ENCODE measurements around the gene SLCO1B1. TPM values are rescaled to one million over a fixed set of nuclear protein-coding genes. Genes with fewer than 3 reads are reported as not detected.
"Not testable (repeated sequence)": the region's sequence is repeated elsewhere in the genome, so short reads cannot be mapped to it uniquely, and the experiment has no call there.

SLCO1B1 gene
- total and polyA plus RNA-seq, 2 donors (not counting 3 experiments of a cell fraction or from before 2014, with no cell fraction given) = not detected

- no peaks in the 10 kb centered on the region for H3K27me3 ChIP-seq (ENCODE audit: control insufficient read depth in 2 of 2, insufficient read depth in 2 of 2, low read length in 2 of 2)
- no peak overlapping the region for H3K4me3 ChIP-seq (replicated peaks in 1 of 3; ENCODE audit: insufficient read depth in 1 of 3, low read depth in 1 of 3, low read length in 3 of 3)
- H3K4me2 ChIP-seq (ENCODE audit: insufficient read depth, low read length) = no peak overlapping the region
- no peaks in the 10 kb centered on the region for H3K9me3 ChIP-seq (replicated peaks; ENCODE audit: control insufficient read depth, insufficient read depth, low read length)
- ChIA-PET POLR2A (no interaction called here), CTCF (no interaction called here)
- TF ChIP-seq POLR2A (IDR thresholded peaks at IDR 0.05; ENCODE audit: low read depth, low read length) = no peak
- TF ChIP-seq CTCF (IDR thresholded peaks at IDR 0.05; ENCODE audit: extremely low read depth in 1 of 2, insufficient read depth in 1 of 2, low read depth in 1 of 2, low read length in 2 of 2) = no peak
- TF ChIP-seq FOS (IDR thresholded peaks at IDR 0.05; ENCODE audit: borderline replicate concordance, insufficient read depth, low read length) = no peak
- no peak overlapping the region for H3K9ac ChIP-seq (replicated peaks; ENCODE audit: extremely low read depth, insufficient read depth, low read length)
- intact Hi-C loops (cut with micrococcal nuclease) = no loop called here
- DNase-seq (ENCODE audit: low read depth, low spot score) = no peak
- no peak for FAIRE-seq
- H3K4me1 ChIP-seq (ENCODE audit: control insufficient read depth, extremely low read depth, insufficient read depth, low read length) = no peaks in the 10 kb centered on the region
- no peaks in the 10 kb centered on the region for H3K79me2 ChIP-seq (ENCODE audit: control insufficient read depth, insufficient read depth, low read length)
- H3K27ac ChIP-seq (ENCODE audit: insufficient read depth, low read depth, low read length) = no peak overlapping the region
- H3K9me1 ChIP-seq (replicated peaks; ENCODE audit: control insufficient read depth, extremely low read depth, insufficient read depth, low read length) = no peaks in the 10 kb centered on the region
- H4K20me1 ChIP-seq (replicated peaks; ENCODE audit: control insufficient read depth, extremely low read depth, insufficient read depth, low read length) = no peaks in the 10 kb centered on the region
- H3K36me3 ChIP-seq (ENCODE audit: control insufficient read depth in 2 of 2, extremely low read depth in 1 of 2, insufficient read depth in 2 of 2, low read length in 2 of 2) = no peaks in the 10 kb centered on the region
- no peak overlapping the region for H2AFZ ChIP-seq (ENCODE audit: low read depth, low read length)
- dilution Hi-C loops (cut with MboI; ENCODE audit: extremely low pct_ligation_motif_present, low sequenced_read_pairs) = no loop called here
- BruUV-seq (replicated peaks) = no TSS peak
Measured at GRCh38 chr12:21190016-21190415, 59.0 kb downstream of the SLCO1B1 start.

- H3K27me3 ChIP-seq (ENCODE audit: control insufficient read depth in 2 of 2, insufficient read depth in 2 of 2, low read length in 2 of 2); H3K4me3 ChIP-seq (replicated peaks in 1 of 3; ENCODE audit: insufficient read depth in 1 of 3, low read depth in 1 of 3, low read length in 3 of 3); H3K4me1 ChIP-seq (ENCODE audit: control insufficient read depth, extremely low read depth, insufficient read depth, low read length); H2AFZ ChIP-seq (ENCODE audit: low read depth, low read length); H3K4me2 ChIP-seq (ENCODE audit: insufficient read depth, low read length); dilution Hi-C loops (cut with MboI; ENCODE audit: extremely low pct_ligation_motif_present, low sequenced_read_pairs); H3K9me3 ChIP-seq (replicated peaks; ENCODE audit: control insufficient read depth, insufficient read depth, low read length); FAIRE-seq; POLR2A ChIA-PET; H3K79me2 ChIP-seq (ENCODE audit: control insufficient read depth, insufficient read depth, low read length); H4K20me1 ChIP-seq (replicated peaks; ENCODE audit: control insufficient read depth, extremely low read depth, insufficient read depth, low read length); H3K9ac ChIP-seq (replicated peaks; ENCODE audit: extremely low read depth, insufficient read depth, low read length); BruUV-seq (replicated peaks); H3K27ac ChIP-seq (ENCODE audit: insufficient read depth, low read depth, low read length); H3K36me3 ChIP-seq (ENCODE audit: control insufficient read depth in 2 of 2, extremely low read depth in 1 of 2, insufficient read depth in 2 of 2, low read length in 2 of 2); DNase-seq (ENCODE audit: low read depth, low spot score); CTCF ChIA-PET; H3K9me1 ChIP-seq (replicated peaks; ENCODE audit: control insufficient read depth, extremely low read depth, insufficient read depth, low read length); intact Hi-C loops (cut with micrococcal nuclease): not testable (repeated sequence)
Measured at GRCh38 chr12:21214433-21214832, 83.4 kb downstream of the SLCO1B1 start.
